PFSK-1 (cell line): ENCODE data around the gene PRKACA.

Source experiments
- FOXP2 ChIP-seq: optimal IDR thresholded peaks from 2 replicates; pipeline ENCODE3; 2011; ENCODE audit warnings: borderline replicate concordance, control low read depth, inconsistent platforms; ENCODE audit not compliant: insufficient read depth; ENCODE audit errors: extremely low read length, extremely low read depth
- POLR2AphosphoS5 ChIP-seq: IDR thresholded peaks from 2 replicates; pipeline ENCODE4 v1.6.1; 2012; ENCODE audit warnings: low read depth, mild to moderate bottlenecking, control low read depth, low read length, moderate library complexity
- SIN3A ChIP-seq: IDR thresholded peaks from 2 replicates; pipeline ENCODE4 v1.6.1; 2012; ENCODE audit warnings: mild to moderate bottlenecking, low read length, moderate library complexity, borderline replicate concordance; ENCODE audit not compliant: insufficient read depth
- TAF1 ChIP-seq: IDR thresholded peaks from 2 replicates; pipeline ENCODE4 v1.6.1; 2012; ENCODE audit warnings: low read length, control low read depth, borderline replicate concordance; ENCODE audit not compliant: insufficient read depth
- TF ChIP-seq, protein P1 (sequence below), 2 experiments: IDR thresholded peaks; 2 replicates each; pipeline versions ENCODE4 v1.6.1 to v1.8.0; 2011 to 2012; ENCODE audit warnings: low read depth in 2 of 2, low read length in 2 of 2, control low read depth in 1 of 2, inconsistent platforms in 1 of 2, mild to moderate bottlenecking in 1 of 2, moderate library complexity in 1 of 2; ENCODE audit not compliant: insufficient read depth in 1 of 2

PRKACA gene

GRCh38 chr19:14072535-14073260 is 44.9 kb downstream of the PRKACA start, which contains the start of gene MISP3:
Gene MISP3, plus strand, starts transcription at chr19:14072786. Its CDS starts 524 bp downstream, at chr19:14073310.
- TF ChIP-seq TAF1 (no peak), FOXP2 (no peak), SIN3A (no peak), POLR2AphosphoS5 (no peak)
- TF ChIP-seq, protein P1, sequence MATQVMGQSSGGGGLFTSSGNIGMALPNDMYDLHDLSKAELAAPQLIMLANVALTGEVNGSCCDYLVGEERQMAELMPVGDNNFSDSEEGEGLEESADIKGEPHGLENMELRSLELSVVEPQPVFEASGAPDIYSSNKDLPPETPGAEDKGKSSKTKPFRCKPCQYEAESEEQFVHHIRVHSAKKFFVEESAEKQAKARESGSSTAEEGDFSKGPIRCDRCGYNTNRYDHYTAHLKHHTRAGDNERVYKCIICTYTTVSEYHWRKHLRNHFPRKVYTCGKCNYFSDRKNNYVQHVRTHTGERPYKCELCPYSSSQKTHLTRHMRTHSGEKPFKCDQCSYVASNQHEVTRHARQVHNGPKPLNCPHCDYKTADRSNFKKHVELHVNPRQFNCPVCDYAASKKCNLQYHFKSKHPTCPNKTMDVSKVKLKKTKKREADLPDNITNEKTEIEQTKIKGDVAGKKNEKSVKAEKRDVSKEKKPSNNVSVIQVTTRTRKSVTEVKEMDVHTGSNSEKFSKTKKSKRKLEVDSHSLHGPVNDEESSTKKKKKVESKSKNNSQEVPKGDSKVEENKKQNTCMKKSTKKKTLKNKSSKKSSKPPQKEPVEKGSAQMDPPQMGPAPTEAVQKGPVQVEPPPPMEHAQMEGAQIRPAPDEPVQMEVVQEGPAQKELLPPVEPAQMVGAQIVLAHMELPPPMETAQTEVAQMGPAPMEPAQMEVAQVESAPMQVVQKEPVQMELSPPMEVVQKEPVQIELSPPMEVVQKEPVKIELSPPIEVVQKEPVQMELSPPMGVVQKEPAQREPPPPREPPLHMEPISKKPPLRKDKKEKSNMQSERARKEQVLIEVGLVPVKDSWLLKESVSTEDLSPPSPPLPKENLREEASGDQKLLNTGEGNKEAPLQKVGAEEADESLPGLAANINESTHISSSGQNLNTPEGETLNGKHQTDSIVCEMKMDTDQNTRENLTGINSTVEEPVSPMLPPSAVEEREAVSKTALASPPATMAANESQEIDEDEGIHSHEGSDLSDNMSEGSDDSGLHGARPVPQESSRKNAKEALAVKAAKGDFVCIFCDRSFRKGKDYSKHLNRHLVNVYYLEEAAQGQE (IDR thresholded peaks at IDR 0.05; ENCODE audit: insufficient read depth in 1 of 2, low read depth in 2 of 2, low read length in 2 of 2) = no peak

- no peak for TF ChIP-seq FOXP2
- TF ChIP-seq, protein P1 (IDR thresholded peaks at IDR 0.05; ENCODE audit: insufficient read depth in 1 of 2, low read depth in 2 of 2, low read length in 2 of 2) = no peak
- TF ChIP-seq TAF1 = no peak
- no peak for TF ChIP-seq SIN3A
- no peak for TF ChIP-seq POLR2AphosphoS5
Measured at GRCh38 chr19:14070268-14071050, 47.1 kb downstream of the PRKACA start.

GRCh38 chr19:14066134-14066533 is 51.4 kb downstream of the PRKACA start:
- TF ChIP-seq TAF1 (no peak), POLR2AphosphoS5 (no peak), FOXP2 (no peak), SIN3A (no peak)
- TF ChIP-seq, protein P1 (IDR thresholded peaks at IDR 0.05; ENCODE audit: insufficient read depth in 1 of 2, low read depth in 2 of 2, low read length in 2 of 2) = no peak

DNA sequence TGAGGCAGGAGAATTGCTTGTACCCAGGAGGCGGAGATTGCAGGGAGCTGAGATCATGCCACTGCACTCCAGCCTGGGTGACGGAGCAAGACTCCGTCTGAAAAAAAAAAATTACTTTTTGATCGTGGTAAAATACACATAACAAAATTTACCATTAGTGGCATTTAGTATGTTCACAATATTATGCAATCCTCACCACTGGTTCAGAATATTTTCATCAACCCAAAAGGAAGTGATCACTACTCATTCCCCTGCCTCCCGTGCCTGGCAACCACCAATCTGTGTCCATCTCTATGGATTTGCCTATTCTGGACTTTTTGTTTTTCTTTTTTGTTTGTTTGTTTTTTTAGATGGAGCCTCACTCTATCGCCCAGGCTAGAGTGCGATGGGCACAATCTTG is 54.5 kb downstream of the PRKACA start:
- TF ChIP-seq SIN3A (no peak), POLR2AphosphoS5 (no peak), TAF1 (no peak), FOXP2 (no peak)
- TF ChIP-seq, protein P1 (IDR thresholded peaks at IDR 0.05; ENCODE audit: insufficient read depth in 1 of 2, low read depth in 2 of 2, low read length in 2 of 2) = no peak
